ENCODE data around the gene VGF.

GRCh38 chr7:101159696-101160674, 5.4 kb downstream of the VGF start:
- TF ChIP-seq TARDBP (IDR thresholded peaks at IDR 0.05) (no peak), LEF1 (IDR thresholded peaks at IDR 0.05; ENCODE audit: borderline replicate concordance) (no peak), FOXK2 (IDR thresholded peaks at IDR 0.05) (no peak), SP1 (IDR thresholded peaks at IDR 0.05) (no peak), BHLHE40 (IDR thresholded peaks at IDR 0.05; ENCODE audit: borderline replicate concordance) (no peak)

Measured in HEK293T (cell line).